Measurements from ENCODE around the gene SIGMAR1.
"Not testable (repeated sequence)": the region's sequence is repeated elsewhere in the genome, so short reads cannot be mapped to it uniquely, and the experiment has no call there.

Gene SIGMAR1

GRCh38 chr9:34644766-34645314 lies 7.3 kb upstream of the SIGMAR1 start:
- in situ Hi-C loops (cut with MboI; ENCODE audit: low pct_unique_long_range_greater_than_20kb, low sequenced_read_pairs, unreplicated experiment) = no loop called here
- TF ChIP-seq CTCF (IDR thresholded peaks at IDR 0.05; ENCODE audit: extremely low read depth, insufficient read depth, missing control alignments) = no peak
- no peak for DNase-seq (ENCODE audit: low spot score)

DNA sequence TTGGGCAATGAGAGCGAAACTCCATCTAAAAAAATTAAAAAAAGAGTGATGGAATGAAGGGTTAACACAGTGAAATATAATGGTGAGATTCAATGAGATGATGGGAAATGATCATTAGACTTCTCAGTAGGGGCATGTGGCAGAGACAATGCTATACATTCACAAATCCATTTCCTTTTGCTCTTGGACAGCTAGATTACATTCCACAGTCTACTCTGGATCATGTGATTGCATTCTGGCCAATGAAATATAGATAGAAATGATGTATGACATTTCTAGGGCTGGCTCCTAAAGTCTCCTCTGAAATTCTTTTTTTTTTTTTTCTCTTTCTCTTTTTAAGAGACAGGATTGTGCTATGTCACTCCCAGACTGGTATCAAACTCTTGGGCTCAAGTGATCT lies 5.1 kb upstream of the SIGMAR1 start:
- in situ Hi-C loops (cut with MboI; ENCODE audit: low pct_unique_long_range_greater_than_20kb, low sequenced_read_pairs, unreplicated experiment) = no loop called here
- TF ChIP-seq CTCF (IDR thresholded peaks at IDR 0.05; ENCODE audit: extremely low read depth, insufficient read depth, missing control alignments) = no peak
- DNase-seq (ENCODE audit: low spot score) = no peak

GRCh38 chr9:34639322-34639721 lies 1.7 kb upstream of the SIGMAR1 start:
- in situ Hi-C loops (cut with MboI; ENCODE audit: low pct_unique_long_range_greater_than_20kb, low sequenced_read_pairs, unreplicated experiment); DNase-seq (ENCODE audit: low spot score): not testable (repeated sequence)

GRCh38 chr9:34638138-34638445 lies 505 bp upstream of the SIGMAR1 start:
- in situ Hi-C loops (cut with MboI; ENCODE audit: low pct_unique_long_range_greater_than_20kb, low sequenced_read_pairs, unreplicated experiment) = no loop called here
- no peak for TF ChIP-seq CTCF (IDR thresholded peaks at IDR 0.05; ENCODE audit: extremely low read depth, insufficient read depth, missing control alignments)
- no peak for DNase-seq (ENCODE audit: low spot score)

GRCh38 chr9:34636791-34637355 lies 714 bp downstream of the SIGMAR1 start:
- in situ Hi-C loops (cut with MboI; ENCODE audit: low pct_unique_long_range_greater_than_20kb, low sequenced_read_pairs, unreplicated experiment) = no loop called here
- TF ChIP-seq CTCF (IDR thresholded peaks at IDR 0.05; ENCODE audit: extremely low read depth, insufficient read depth, missing control alignments) = no peak
- DNase-seq (ENCODE audit: low spot score) = no peak

DNA sequence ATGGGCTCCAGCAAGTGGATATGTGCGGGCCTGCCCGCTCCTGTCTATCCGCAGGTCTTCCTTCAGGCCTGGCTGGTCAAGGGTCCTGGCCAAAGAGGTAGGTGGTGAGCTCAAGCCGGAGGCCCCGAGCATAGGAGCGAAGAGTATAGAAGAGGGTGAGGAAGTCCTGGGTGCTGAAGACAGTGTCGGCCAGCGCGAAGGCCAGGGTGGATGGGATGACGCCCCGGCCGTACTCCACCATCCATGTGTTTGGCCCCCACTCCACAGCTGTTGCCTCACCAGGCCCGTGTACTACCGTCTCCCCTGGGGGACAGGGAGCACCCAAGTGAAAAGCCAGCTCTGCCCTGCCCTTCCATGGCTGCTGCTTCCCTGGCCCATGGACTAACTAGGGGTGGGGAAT lies 2.0 kb downstream of the SIGMAR1 start:
- DNase-seq (ENCODE audit: low spot score) = no peak
- TF ChIP-seq CTCF (IDR thresholded peaks at IDR 0.05; ENCODE audit: extremely low read depth, insufficient read depth, missing control alignments) = no peak
- in situ Hi-C loops (cut with MboI; ENCODE audit: low pct_unique_long_range_greater_than_20kb, low sequenced_read_pairs, unreplicated experiment) = no loop called here

GRCh38 chr9:34634551-34635248 lies 2.9 kb downstream of the SIGMAR1 start:
- no peak for TF ChIP-seq CTCF (IDR thresholded peaks at IDR 0.05; ENCODE audit: extremely low read depth, insufficient read depth, missing control alignments)
- no peak for DNase-seq (ENCODE audit: low spot score)
- in situ Hi-C loops (cut with MboI; ENCODE audit: low pct_unique_long_range_greater_than_20kb, low sequenced_read_pairs, unreplicated experiment) = no loop called here

Measured in GM13977 (cell line).